ENCODE data around the gene ATP5IF1.
A peak's percentile ranks its signal among the peaks of the same experiment; 100 is the strongest.

Gene ATP5IF1

DNA sequence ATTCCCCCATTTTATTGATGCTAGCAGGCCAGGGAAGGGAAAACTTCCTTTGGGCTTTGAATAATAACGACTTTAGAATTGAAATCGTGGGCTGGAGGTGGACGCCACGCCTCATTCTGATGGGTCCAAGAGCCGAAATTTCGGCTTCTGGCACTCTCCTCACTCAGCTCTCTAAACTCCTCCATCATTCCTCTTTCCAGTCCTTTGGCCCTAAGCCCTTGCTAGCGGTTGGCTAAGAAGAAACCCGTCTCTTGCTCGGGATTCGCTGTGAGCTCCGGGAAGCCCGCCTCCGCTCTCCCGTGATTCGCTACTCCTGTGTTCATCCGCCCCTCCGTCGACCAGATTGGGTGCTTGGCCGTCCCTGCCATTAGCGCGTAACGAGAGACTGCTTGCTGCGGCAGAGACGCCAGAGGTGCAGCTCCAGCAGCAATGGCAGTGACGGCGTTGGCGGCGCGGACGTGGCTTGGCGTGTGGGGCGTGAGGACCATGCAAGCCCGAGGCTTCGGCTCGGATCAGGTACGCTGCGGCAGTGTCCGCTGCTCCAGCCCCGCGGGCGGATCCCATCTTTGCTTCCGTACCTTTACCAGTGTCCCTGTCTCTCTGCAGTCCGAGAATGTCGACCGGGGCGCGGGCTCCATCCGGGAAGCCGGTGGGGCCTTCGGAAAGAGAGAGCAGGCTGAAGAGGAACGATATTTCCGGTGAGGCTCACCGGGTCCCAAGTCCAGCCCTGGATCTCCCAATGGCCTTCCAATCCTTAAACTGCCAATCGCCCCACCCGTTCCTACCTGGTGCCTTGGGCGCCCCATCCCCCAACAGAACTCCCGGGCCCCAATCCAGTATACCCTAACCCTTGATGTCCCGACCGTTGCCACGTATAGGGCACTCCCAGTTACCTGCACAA is at the start of gene ATP5IF1:
ATP5IF1 (plus strand) TSS at position 370 of the 901 bp plus-strand sequence; CDS start at position 430, 60 bp downstream.
- peaks cover 10% of the 10 kb centered on the region; the same call in 1 of the 2 replicates for H3K4me1 ChIP-seq
- peaks cover 10% of the 10 kb centered on the region for H3K36me3 ChIP-seq (replicated peaks)
- H3K9me3 ChIP-seq = no peaks in the 10 kb centered on the region
- in situ Hi-C loops (cut with MboI; ENCODE audit: low sequenced_read_pairs) = no loop called here
- peak; percentile 96 to 98 for DNase-seq (ENCODE audit: low spot score in 2 of 2)
- no peaks in the 10 kb centered on the region for H3K27me3 ChIP-seq (ENCODE audit: low read depth)
- peak within 1 kb of the TSS; percentile 98 for H3K4me3 ChIP-seq

DNA sequence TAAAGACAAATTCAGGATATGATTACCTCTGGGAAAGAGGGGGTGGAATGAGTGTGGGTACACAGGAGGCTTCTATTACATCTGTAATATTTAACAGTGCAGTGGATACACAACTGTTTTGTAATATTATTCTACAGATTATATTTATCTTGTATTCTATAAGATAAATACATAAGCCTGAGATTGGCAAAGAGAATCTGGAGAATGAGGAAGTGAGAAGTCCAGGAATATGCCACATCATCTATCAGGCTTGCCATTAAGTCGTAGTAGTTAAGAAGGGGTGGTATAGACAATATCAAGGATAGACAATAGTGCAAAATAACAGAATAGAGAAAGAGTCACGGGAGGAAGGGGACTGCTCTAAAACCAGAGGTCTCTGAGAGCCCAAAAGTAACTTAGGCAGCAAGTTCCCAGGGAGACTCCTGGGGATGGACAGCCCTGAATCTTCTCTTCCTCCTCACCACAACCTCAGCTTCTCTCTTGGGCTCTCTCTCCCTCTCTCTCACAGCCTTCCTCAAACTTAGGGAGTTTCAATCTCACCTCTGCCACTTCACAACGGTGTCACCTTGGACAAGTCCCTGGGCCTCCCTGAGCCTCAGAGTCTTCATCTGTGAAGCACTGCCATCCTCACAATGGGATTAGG is 45.5 kb upstream of the ATP5IF1 start:
- DNase-seq (ENCODE audit: low spot score in 2 of 2) = no peak
- H3K9me3 ChIP-seq = no peaks in the 10 kb centered on the region
- H3K36me3 ChIP-seq (replicated peaks) = no peaks in the 10 kb centered on the region
- H3K4me1 ChIP-seq = no peaks in the 10 kb centered on the region
- H3K4me3 ChIP-seq = no peak overlapping the region
- in situ Hi-C loops (cut with MboI; ENCODE audit: low sequenced_read_pairs) = no loop called here
- no peaks in the 10 kb centered on the region for H3K27me3 ChIP-seq (ENCODE audit: low read depth)

DNA sequence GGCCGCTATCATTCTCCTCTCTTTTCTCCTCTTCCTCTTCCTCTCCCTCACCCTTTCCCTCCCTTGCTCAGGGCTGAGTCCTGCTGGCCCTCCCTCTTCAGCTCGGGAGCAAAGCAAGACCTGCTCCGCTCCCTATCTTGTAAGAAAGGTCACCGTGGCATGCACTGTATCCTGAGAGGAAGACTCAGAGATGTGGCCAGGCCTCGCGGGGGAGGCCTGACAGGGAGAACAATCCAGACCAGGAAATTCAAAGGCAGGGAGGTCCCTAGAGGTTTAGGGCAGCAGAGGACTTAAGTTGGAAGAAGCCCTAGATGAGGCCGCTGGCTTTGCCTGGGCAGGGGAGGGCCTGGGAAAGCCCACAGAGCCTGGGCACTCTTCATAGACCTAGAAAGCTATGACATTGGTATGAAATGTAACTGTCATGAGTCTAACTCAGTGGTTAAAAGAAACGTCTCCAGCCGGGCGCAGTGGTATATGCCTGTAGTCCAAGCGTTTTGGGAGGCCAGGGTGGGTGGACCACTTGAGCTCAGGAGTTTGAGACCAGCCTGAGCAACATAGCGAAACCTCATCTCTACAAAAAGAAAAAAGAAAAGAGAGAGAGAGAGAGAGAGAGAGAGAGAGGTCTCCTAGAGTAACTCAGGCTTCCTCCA is 44.8 kb upstream of the ATP5IF1 start:
- DNase-seq (ENCODE audit: low spot score in 2 of 2) = peak in 1 of 2 experiments; percentile 25
- no peaks in the 10 kb centered on the region for H3K9me3 ChIP-seq
- H3K4me3 ChIP-seq = no peak overlapping the region
- H3K27me3 ChIP-seq (ENCODE audit: low read depth) = no peaks in the 10 kb centered on the region
- H3K36me3 ChIP-seq (replicated peaks) = no peaks in the 10 kb centered on the region
- in situ Hi-C loops (cut with MboI; ENCODE audit: low sequenced_read_pairs) = no loop called here
- no peaks in the 10 kb centered on the region for H3K4me1 ChIP-seq

GRCh38 chr1:28193701-28194161 is 42.2 kb upstream of the ATP5IF1 start:
- DNase-seq (ENCODE audit: low spot score in 2 of 2) = peak in 1 of 2 experiments; percentile 16
- Histone ChIP-seq H3K9me3 (no peaks in the 10 kb centered on the region), H3K4me3 (no peak overlapping the region), H3K27me3 (ENCODE audit: low read depth) (no peaks in the 10 kb centered on the region), H3K4me1 (no peaks in the 10 kb centered on the region), H3K36me3 (replicated peaks) (peaks cover 4% of the 10 kb centered on the region)
- in situ Hi-C loops (cut with MboI; ENCODE audit: low sequenced_read_pairs) = no loop called here

- no peaks in the 10 kb centered on the region for H3K4me1 ChIP-seq
- H3K4me3 ChIP-seq = no peak overlapping the region
- no peak for DNase-seq (ENCODE audit: low spot score in 2 of 2)
- in situ Hi-C loops (cut with MboI; ENCODE audit: low sequenced_read_pairs) = no loop called here
- H3K9me3 ChIP-seq = no peaks in the 10 kb centered on the region
- H3K36me3 ChIP-seq (replicated peaks) = peaks cover 11% of the 10 kb centered on the region
- H3K27me3 ChIP-seq (ENCODE audit: low read depth) = no peaks in the 10 kb centered on the region
These were observed 41.4 kb upstream of the ATP5IF1 start for GRCh38 chr1:28194326-28195035.

GRCh38 chr1:28195780-28196179 is 40.1 kb upstream of the ATP5IF1 start:
- H3K4me3 ChIP-seq = no peak overlapping the region
- no peaks in the 10 kb centered on the region for H3K9me3 ChIP-seq
- DNase-seq (ENCODE audit: low spot score in 2 of 2) = no peak
- in situ Hi-C loops (cut with MboI; ENCODE audit: low sequenced_read_pairs) = no loop called here
- H3K27me3 ChIP-seq (ENCODE audit: low read depth) = no peaks in the 10 kb centered on the region
- H3K36me3 ChIP-seq (replicated peaks) = peaks cover 21% of the 10 kb centered on the region
- no peaks in the 10 kb centered on the region for H3K4me1 ChIP-seq

DNA sequence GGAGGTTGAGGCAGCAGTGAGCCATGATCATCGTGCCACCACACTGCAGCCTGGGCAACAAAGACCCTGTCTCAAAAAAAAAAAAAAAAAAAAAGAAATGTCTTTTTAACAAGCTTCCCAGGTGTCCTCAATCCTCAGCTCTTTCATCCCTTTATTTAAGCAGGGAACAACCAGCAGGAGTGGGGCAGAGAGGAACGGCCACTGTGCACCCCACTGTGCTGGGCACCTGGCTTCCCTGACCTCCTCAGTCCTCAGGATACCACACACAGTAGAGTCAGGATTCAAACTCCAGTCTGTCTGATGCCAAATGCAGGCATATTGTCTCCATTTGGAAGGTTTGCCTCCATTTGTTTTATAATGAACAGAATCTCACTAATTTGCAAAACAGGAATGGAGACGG is 39.6 kb upstream of the ATP5IF1 start:
- Histone ChIP-seq H3K27me3 (ENCODE audit: low read depth) (no peaks in the 10 kb centered on the region), H3K36me3 (replicated peaks) (peaks cover 27% of the 10 kb centered on the region), H3K4me3 (no peak overlapping the region), H3K4me1 (no peaks in the 10 kb centered on the region), H3K9me3 (no peaks in the 10 kb centered on the region)
- in situ Hi-C loops (cut with MboI; ENCODE audit: low sequenced_read_pairs) = no loop called here
- DNase-seq (ENCODE audit: low spot score in 2 of 2) = no peak

DNA sequence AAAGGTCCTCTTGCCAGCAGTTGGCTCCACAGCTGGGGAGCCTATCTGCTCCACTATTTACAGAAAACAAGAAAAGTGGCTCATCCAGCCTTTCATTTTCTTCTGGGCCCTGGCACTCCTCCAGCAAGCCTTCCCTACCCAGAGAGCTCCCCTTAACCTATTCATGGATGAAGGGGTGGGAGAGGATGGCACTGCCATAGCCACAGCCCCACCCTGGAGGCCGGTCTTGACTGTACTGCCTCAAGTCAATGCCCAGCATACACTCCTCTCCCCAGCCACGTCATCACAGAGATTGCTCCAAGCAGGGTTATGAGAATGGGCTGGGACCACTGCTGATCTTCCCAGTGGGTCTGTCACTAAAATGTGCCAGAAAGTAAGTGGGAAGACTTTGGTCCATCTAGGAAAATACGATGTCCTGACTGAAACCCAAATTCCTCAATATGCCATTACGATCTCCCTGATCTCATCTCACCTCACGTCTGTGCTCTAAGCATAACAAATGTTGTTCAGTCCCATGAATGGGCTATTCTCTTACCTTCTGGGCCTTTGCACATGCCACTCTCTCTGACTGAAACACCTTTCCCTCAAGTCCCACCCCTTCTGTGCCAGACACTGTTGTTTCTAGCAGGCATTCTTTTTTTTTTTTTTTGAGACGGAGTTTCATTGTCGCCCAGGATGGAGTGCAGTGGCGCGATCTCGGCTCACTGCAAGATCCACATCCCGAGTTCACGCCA is 38.1 kb upstream of the ATP5IF1 start:
- in situ Hi-C loops (cut with MboI; ENCODE audit: low sequenced_read_pairs) = no loop called here
- Histone ChIP-seq H3K27me3 (ENCODE audit: low read depth) (no peaks in the 10 kb centered on the region), H3K36me3 (replicated peaks) (peaks cover 31% of the 10 kb centered on the region), H3K4me1 (no peaks in the 10 kb centered on the region), H3K9me3 (no peaks in the 10 kb centered on the region), H3K4me3 (no peak overlapping the region)
- DNase-seq (ENCODE audit: low spot score in 2 of 2) = no peak

- H3K36me3 ChIP-seq (replicated peaks) = peaks cover 48% of the 10 kb centered on the region
- no peak overlapping the region for H3K4me3 ChIP-seq
- in situ Hi-C loops (cut with MboI; ENCODE audit: low sequenced_read_pairs) = no loop called here
- H3K27me3 ChIP-seq (ENCODE audit: low read depth) = no peaks in the 10 kb centered on the region
- no peaks in the 10 kb centered on the region for H3K4me1 ChIP-seq
- DNase-seq (ENCODE audit: low spot score in 2 of 2) = no peak
- H3K9me3 ChIP-seq = no peaks in the 10 kb centered on the region
These were observed 36.3 kb upstream of the ATP5IF1 start for GRCh38 chr1:28199328-28200233.

- in situ Hi-C loops (cut with MboI; ENCODE audit: low sequenced_read_pairs) = no loop called here
- peaks cover 56% of the 10 kb centered on the region for H3K36me3 ChIP-seq (replicated peaks)
These were observed 35.6 kb upstream of the ATP5IF1 start for GRCh38 chr1:28200234-28200873.

GRCh38 chr1:28205243-28205642 is 30.7 kb upstream of the ATP5IF1 start:
- Histone ChIP-seq H3K4me1 (peaks cover 6% of the 10 kb centered on the region), H3K9me3 (no peaks in the 10 kb centered on the region), H3K27me3 (ENCODE audit: low read depth) (no peaks in the 10 kb centered on the region), H3K4me3 (no peak overlapping the region), H3K36me3 (replicated peaks) (peaks cover 68% of the 10 kb centered on the region)
- in situ Hi-C loops (cut with MboI; ENCODE audit: low sequenced_read_pairs) = no loop called here
- DNase-seq (ENCODE audit: low spot score in 2 of 2) = no peak

More at GRCh38 chr1:28200234-28200873, 35.6 kb upstream of the ATP5IF1 start:
- Histone ChIP-seq H3K4me3 (no peak overlapping the region), H3K27me3 (ENCODE audit: low read depth) (no peaks in the 10 kb centered on the region), H3K9me3 (no peaks in the 10 kb centered on the region), H3K4me1 (no peaks in the 10 kb centered on the region)
- DNase-seq (ENCODE audit: low spot score in 2 of 2) = no peak
